Activated CD4-positive, alpha-beta T cell treated with anti-CD3 and anti-CD28 coated beads for 36 hours (primary cell): ENCODE measurements around the gene PCDHB12. TPM values are rescaled to one million over a fixed set of nuclear protein-coding genes. Genes with fewer than 3 reads are reported as not detected.
"Not testable (repeated sequence)": the region's sequence is repeated elsewhere in the genome, so short reads cannot be mapped to it uniquely, and the experiment has no call there.

Experiments used
- ATAC-seq: fragments of 200-7000 bp; cut with Tn5 transposase; one replicate; pipeline ENCODE4 v1.10.0; 2021; ENCODE audit warnings: mild to moderate bottlenecking, moderate library complexity
- CTCF ChIA-PET: fragments of 350-600 bp; sonication (Branson Sonifier 250); formaldehyde crosslinking; loops from one replicate; lab custom pipeline; 2021; ENCODE audit warnings: antibody characterized with exemption; lab: Charles Lee
- POLR2A ChIA-PET: fragments of 350-600 bp; sonication (Branson Sonifier 250); formaldehyde crosslinking; loops from one replicate; lab custom pipeline; 2021; ENCODE audit warnings: antibody characterized with exemption, inconsistent platforms; lab: Charles Lee
- DNase-seq: peaks from one replicate; pipeline ENCODE4 v3.0.0-alpha.2; 2020
- H3K27ac Mint-ChIP-seq: one replicate; pipeline ENCODE4 v1.8.0; 2021; ENCODE audit warnings: mixed read lengths
- H3K27me3 Mint-ChIP-seq: one replicate; pipeline ENCODE4 v1.8.0; 2021; ENCODE audit warnings: mixed read lengths
- H3K36me3 Mint-ChIP-seq: one replicate; pipeline ENCODE4 v1.8.0; 2021; ENCODE audit warnings: low read depth, mixed read lengths
- H3K4me1 Mint-ChIP-seq: one replicate; pipeline ENCODE4 v1.8.0; 2021; ENCODE audit warnings: mixed read lengths
- H3K4me3 Mint-ChIP-seq: one replicate; pipeline ENCODE4 v1.8.0; 2021; ENCODE audit warnings: mild to moderate bottlenecking, moderate library complexity, mixed read lengths
- H3K9me3 Mint-ChIP-seq: one replicate; pipeline ENCODE4 v1.8.0; 2021; ENCODE audit warnings: low read depth, mixed read lengths
- intact Hi-C, 2 experiments: fragments of 100-400 bp; cut with DNase I in 1 of 2; cut with micrococcal nuclease in 1 of 2; formaldehyde crosslinking; loops; one replicate each; pipeline versions ENCODE4 v1.14.2 to v1.15.1; 2022 to 2024; cut with DNase I, micrococcal nuclease
- total RNA-seq, 2 experiments: library from RNA; stranded (reverse); gene quantifications; one replicate each; pipeline ENCODE4 v1.2.3, GENCODE V29; 2021

PCDHB12 gene
- not detected for total RNA-seq

GRCh38 chr5:141208478-141208877 lies at the start of gene PCDHB12:
TSS of gene PCDHB12 (plus strand) at chr5:141208719. CDS start at chr5:141208908, 189 bp downstream.
- ChIA-PET CTCF (interaction anchor here (0.7 to 1.3 kb wide), 5 partner anchors 18 to 355 kb away, joined by 3 to 4 read pairs (median 3); partner anchors contain the start of gene PCDHB9), POLR2A (no interaction called here)
- Mint-ChIP-seq H3K4me3 (no peak within 1 kb of the TSS), H3K4me1 (no peaks in the 10 kb centered on the region), H3K27ac (no peak within 1 kb of the TSS), H3K27me3 (peaks cover 44% of the 10 kb centered on the region), H3K9me3 (peaks cover 3% of the 10 kb centered on the region), H3K36me3 (no peaks in the 10 kb centered on the region)
- intact Hi-C loops = no loop called here
- DNase-seq (peak; percentile 24), ATAC-seq (no peak)

GRCh38 chr5:141172381-141173204 lies 35.9 kb upstream of the PCDHB12 start, which contains the start of gene PCDHB7:
TSS of gene PCDHB7 (plus strand) at chr5:141172644. CDS start at chr5:141172836, 192 bp downstream.
- peaks cover 12% of the 10 kb centered on the region for H3K9me3 Mint-ChIP-seq
- H3K27me3 Mint-ChIP-seq = peaks cover 36% of the 10 kb centered on the region
- H3K36me3 Mint-ChIP-seq = peaks cover 2% of the 10 kb centered on the region
- H3K27ac Mint-ChIP-seq = no peak within 1 kb of the TSS
- no peaks in the 10 kb centered on the region for H3K4me1 Mint-ChIP-seq
- no peak within 1 kb of the TSS for H3K4me3 Mint-ChIP-seq
- ATAC-seq (no peak), DNase-seq (peak; percentile 50)
- ChIA-PET CTCF (interaction anchor here (0.6 kb wide), 1 partner anchor 15 kb away, joined by 3 read pairs; no protein-coding TSS in a partner anchor), POLR2A (no interaction called here)
- intact Hi-C loops = no loop called here

- CTCF ChIA-PET, POLR2A ChIA-PET, H3K36me3 Mint-ChIP-seq, ATAC-seq, H3K4me1 Mint-ChIP-seq, H3K4me3 Mint-ChIP-seq, DNase-seq, intact Hi-C loops, H3K27ac Mint-ChIP-seq: not testable (repeated sequence)
- H3K9me3 Mint-ChIP-seq = peaks cover 12% of the 10 kb centered on the region
- H3K27me3 Mint-ChIP-seq = peaks cover 27% of the 10 kb centered on the region
Measured at GRCh38 chr5:141174291-141175104, 34.0 kb upstream of the PCDHB12 start.

- Mint-ChIP-seq H3K9me3 (peaks cover 13% of the 10 kb centered on the region), H3K27me3 (peaks cover 25% of the 10 kb centered on the region), H3K36me3 (peaks cover 5% of the 10 kb centered on the region), H3K27ac (no peak overlapping the region), H3K4me3 (no peak overlapping the region), H3K4me1 (no peaks in the 10 kb centered on the region)
- CTCF ChIA-PET = no interaction called here
- ATAC-seq (no peak), DNase-seq (no peak)
- intact Hi-C loops = no loop called here
- POLR2A ChIA-PET = no interaction called here
Measured at GRCh38 chr5:141175933-141176332, 32.6 kb upstream of the PCDHB12 start.

GRCh38 chr5:141177577-141178191 lies 30.8 kb upstream of the PCDHB12 start, which contains the start of gene PCDHB8:
TSS of gene PCDHB8 (plus strand) at chr5:141177790. CDS start at chr5:141178035, 245 bp downstream.
- POLR2A ChIA-PET, H3K27ac Mint-ChIP-seq, H3K4me3 Mint-ChIP-seq, intact Hi-C loops, DNase-seq, ATAC-seq, H3K4me1 Mint-ChIP-seq: not testable (repeated sequence)
- Mint-ChIP-seq H3K27me3 (peaks cover 32% of the 10 kb centered on the region), H3K36me3 (peaks cover 11% of the 10 kb centered on the region), H3K9me3 (peaks cover 18% of the 10 kb centered on the region)
- CTCF ChIA-PET = interaction anchor here (0.9 to 1.4 kb wide), 4 partner anchors 15 to 219 kb away, joined by 3 to 6 read pairs (median 4); partner anchors contain the start of genes PCDHB10 and PCDHB13

- H3K4me3 Mint-ChIP-seq, DNase-seq, ATAC-seq, H3K27ac Mint-ChIP-seq, intact Hi-C loops, POLR2A ChIA-PET, CTCF ChIA-PET, H3K4me1 Mint-ChIP-seq: not testable (repeated sequence)
- Mint-ChIP-seq H3K9me3 (peaks cover 18% of the 10 kb centered on the region), H3K27me3 (peaks cover 31% of the 10 kb centered on the region), H3K36me3 (peaks cover 16% of the 10 kb centered on the region)
Measured at GRCh38 chr5:141179371-141179770, 29.1 kb upstream of the PCDHB12 start.

GRCh38 chr5:141179876-141180275 lies 28.6 kb upstream of the PCDHB12 start:
- DNase-seq, H3K4me3 Mint-ChIP-seq, H3K4me1 Mint-ChIP-seq, ATAC-seq, H3K27ac Mint-ChIP-seq, CTCF ChIA-PET, intact Hi-C loops, POLR2A ChIA-PET: not testable (repeated sequence)
- peaks cover 18% of the 10 kb centered on the region for H3K36me3 Mint-ChIP-seq
- peaks cover 35% of the 10 kb centered on the region for H3K27me3 Mint-ChIP-seq
- H3K9me3 Mint-ChIP-seq = peaks cover 21% of the 10 kb centered on the region

GRCh38 chr5:141180313-141180712 lies 28.2 kb upstream of the PCDHB12 start:
- Mint-ChIP-seq H3K4me3 (no peak overlapping the region), H3K27me3 (peaks cover 36% of the 10 kb centered on the region), H3K4me1 (no peaks in the 10 kb centered on the region), H3K27ac (no peak overlapping the region), H3K36me3 (peaks cover 18% of the 10 kb centered on the region), H3K9me3 (peaks cover 19% of the 10 kb centered on the region)
- ChIA-PET CTCF (interaction anchor here (0.5 kb wide), 1 partner anchor 21 kb away, joined by 6 read pairs; no protein-coding TSS in a partner anchor), POLR2A (no interaction called here)
- intact Hi-C loops = no loop called here
- no peak for DNase-seq
- no peak for ATAC-seq

- peak; percentile 30 for DNase-seq
- CTCF ChIA-PET = interaction anchor here (0.7 to 1.0 kb wide), 2 partner anchors 142 to 239 kb away, joined by 3 read pairs; no protein-coding TSS in a partner anchor
Measured at GRCh38 chr5:141182248-141182647, 26.3 kb upstream of the PCDHB12 start, which contains the start of gene PCDHB16. TSS of gene PCDHB16 (plus strand) at chr5:141182387. CDS start at chr5:141182560, 173 bp downstream.

GRCh38 chr5:141184117-141184855 lies 24.2 kb upstream of the PCDHB12 start:
- ATAC-seq, POLR2A ChIA-PET, intact Hi-C loops, H3K4me1 Mint-ChIP-seq, H3K27ac Mint-ChIP-seq, H3K4me3 Mint-ChIP-seq, DNase-seq: not testable (repeated sequence)
- H3K27me3 Mint-ChIP-seq = peaks cover 53% of the 10 kb centered on the region
- H3K36me3 Mint-ChIP-seq = peaks cover 22% of the 10 kb centered on the region
- peaks cover 30% of the 10 kb centered on the region for H3K9me3 Mint-ChIP-seq
- CTCF ChIA-PET = interaction anchor here (0.6 kb wide), 1 partner anchor 160 kb away, joined by 3 read pairs; the partner anchor contains the start of gene PCDHGA3

More at GRCh38 chr5:141182248-141182647, 26.3 kb upstream of the PCDHB12 start, which contains the start of gene PCDHB16:
- POLR2A ChIA-PET = no interaction called here
- no peak within 1 kb of the TSS for H3K4me3 Mint-ChIP-seq
- H3K4me1 Mint-ChIP-seq = peaks cover 4% of the 10 kb centered on the region
- intact Hi-C loops = no loop called here
- peaks cover 44% of the 10 kb centered on the region for H3K27me3 Mint-ChIP-seq
- H3K27ac Mint-ChIP-seq = no peak within 1 kb of the TSS
- peaks cover 18% of the 10 kb centered on the region for H3K36me3 Mint-ChIP-seq
- peaks cover 25% of the 10 kb centered on the region for H3K9me3 Mint-ChIP-seq
- no peak for ATAC-seq
